ENCODE results near the gene EDN1.
A peak's percentile ranks its signal among the peaks of the same experiment; 100 is the strongest.
"Not testable (repeated sequence)": the region's sequence is repeated elsewhere in the genome, so short reads cannot be mapped to it uniquely, and the experiment has no call there.

The EDN1 gene

DNA sequence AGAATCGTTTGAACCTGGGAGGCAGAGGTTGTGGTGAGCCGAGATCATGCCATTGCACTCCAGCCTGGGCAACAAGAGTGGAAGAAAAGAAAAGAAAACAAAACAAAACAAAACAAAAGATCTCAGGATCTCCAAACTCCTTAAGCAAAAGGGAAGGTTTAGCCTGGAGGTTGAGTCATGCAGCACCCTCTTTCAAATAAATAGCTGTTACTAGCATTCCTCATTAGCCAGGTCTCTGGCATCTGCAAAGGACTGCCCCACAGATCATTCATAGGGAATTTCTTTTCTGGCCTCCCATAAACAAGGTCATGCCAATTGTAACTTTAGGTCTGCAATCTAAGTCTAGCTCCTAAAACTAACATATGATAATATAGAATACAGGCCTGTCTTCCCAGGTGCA, 37.2 kb downstream of the EDN1 start:
- peak; percentile 35 for DNase-seq (ENCODE audit: low spot score)

DNA sequence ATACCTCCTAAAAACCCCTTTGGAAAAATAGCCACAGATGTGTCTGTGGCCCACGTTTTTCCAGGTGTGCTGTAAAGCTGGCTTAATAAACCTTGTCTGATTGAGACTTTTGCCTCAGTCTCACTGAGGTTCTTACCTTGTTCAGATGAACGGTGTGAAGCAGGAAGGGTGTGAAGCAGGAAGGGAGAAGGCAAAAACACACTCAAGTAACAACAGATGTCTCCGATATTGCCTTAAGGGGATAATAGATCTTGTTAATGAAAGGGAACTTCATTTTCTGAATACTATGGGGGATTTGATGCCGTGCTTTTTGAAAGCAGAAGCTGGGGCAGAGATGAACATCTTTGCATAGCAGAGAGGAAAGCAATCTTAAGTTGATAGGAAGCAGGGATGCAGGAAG, 37.8 kb downstream of the EDN1 start:
- DNase-seq (ENCODE audit: low spot score), result no peak

GRCh38 chr6:12328701-12329100, 38.5 kb downstream of the EDN1 start:
- DNase-seq (ENCODE audit: low spot score), result no peak

DNA sequence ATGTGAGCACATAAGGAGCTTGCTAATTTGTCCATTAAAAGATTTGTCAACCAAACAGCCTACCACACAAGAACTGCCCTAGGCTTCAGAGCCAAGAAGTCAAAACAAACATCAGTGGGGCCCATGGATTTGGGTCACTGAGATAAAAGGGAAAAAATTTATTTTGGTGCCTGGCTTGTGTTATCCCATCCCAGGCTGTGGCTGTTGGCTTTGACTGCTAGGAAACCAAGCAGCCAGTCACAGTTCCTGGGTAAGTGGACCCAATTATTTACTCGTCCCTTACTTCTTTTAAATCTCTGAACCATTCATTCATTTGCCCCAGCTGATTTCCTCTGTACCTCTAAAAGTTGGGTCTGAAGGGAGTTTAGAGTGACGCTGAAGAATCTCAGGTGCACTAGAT, 41.3 kb downstream of the EDN1 start:
- no peak for DNase-seq (ENCODE audit: low spot score)

GRCh38 chr6:12331951-12332749, 42.0 kb downstream of the EDN1 start:
- DNase-seq (ENCODE audit: low spot score), result no peak

- not testable (repeated sequence) for DNase-seq (ENCODE audit: low spot score)
Observed at GRCh38 chr6:12332750-12333079, 42.6 kb downstream of the EDN1 start.

- no peak for DNase-seq (ENCODE audit: low spot score)
Observed at GRCh38 chr6:12333128-12333527, 43.0 kb downstream of the EDN1 start.

DNA sequence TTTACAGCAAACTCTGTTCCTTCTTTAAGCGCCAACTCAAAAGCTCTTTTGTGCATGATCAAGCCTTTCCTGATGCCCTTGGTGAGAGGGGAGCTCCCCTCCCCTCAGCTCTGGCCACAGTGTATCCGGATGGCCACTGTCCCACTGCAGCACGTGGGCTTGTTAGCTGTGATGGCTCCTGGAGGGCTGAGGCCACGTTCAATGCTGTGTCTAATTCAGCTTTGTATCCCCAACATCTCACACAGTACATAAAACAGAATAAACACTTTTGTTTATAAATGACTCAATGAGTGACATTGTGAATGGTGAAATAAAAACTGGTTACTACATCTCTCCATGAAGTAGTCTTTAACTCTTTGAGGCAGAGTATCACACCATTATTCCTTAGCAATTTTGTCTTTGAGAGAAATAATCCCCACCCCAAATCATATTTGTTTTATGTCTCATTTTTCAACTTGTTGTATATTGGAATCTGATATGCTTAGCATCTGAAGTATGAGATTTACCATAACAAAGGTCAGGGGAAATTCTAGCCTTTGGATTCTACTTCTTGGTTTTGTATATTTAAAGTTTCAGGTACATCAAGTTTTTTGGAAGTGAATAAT, 44.5 kb downstream of the EDN1 start:
- DNase-seq (ENCODE audit: low spot score), result no peak

DNA sequence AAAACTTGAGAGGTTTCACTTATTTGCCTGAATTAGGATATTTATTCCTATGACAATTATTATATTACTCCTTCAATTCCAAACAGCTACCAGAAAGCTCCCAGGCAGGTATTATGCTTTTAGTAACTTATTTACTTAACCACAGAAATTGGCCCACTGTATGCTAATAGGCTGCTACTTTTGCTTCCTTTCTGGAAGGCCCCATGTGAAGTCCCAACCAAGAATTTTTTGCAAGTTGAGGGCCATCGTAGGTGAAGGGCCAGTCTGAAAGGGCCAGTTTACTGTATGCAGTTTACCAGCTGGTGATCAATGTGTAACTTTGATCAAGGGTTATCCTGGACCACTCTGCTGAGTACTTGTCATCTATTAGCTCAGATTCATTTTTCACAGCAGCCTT, 45.0 kb downstream of the EDN1 start:
- DNase-seq (ENCODE audit: low spot score), result no peak

DNA sequence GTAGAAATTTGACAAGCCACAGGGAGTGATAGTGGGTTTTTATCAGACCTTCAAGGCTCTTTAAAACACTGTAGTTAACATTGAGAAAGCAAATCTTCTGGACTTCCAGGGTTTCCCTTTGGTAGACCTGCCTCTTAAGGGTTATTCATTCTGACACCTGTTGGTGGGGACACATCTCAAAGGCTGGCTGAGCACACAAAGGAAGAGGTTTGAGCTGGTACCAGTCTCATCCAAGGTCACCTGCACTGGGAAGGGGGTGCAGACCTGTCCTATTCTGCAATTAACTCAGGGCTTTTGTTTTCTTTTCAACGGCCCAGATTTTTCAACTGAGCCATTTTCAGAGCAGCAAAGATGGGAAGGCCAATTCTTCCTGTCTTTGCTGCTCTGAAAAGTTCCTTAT, 45.6 kb downstream of the EDN1 start:
- no peak for DNase-seq (ENCODE audit: low spot score)

- no peak for DNase-seq (ENCODE audit: low spot score)
Observed at GRCh38 chr6:12336121-12336971, 46.2 kb downstream of the EDN1 start.

DNA sequence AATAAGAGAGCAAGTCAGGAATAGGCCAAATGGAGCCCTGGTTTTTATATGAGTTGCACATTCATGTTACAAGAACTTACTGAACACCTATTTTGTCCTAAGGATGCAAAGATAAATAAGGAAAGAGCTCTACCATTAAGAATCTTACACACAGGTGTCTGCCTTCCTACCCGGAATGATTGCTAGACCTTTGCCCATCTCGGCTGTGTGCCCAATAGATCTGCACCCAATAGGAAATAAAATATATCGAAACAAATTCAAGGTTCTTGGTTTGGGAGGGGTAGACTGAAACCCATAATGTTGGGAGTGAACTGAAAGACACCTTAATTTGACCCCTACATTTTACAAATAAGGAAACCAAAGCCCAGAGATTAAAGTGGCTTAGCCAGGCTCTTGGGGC, 48.9 kb downstream of the EDN1 start:
- DNase-seq (ENCODE audit: low spot score), result no peak

- DNase-seq (ENCODE audit: low spot score), result no peak
Observed at GRCh38 chr6:12339808-12340487, 49.8 kb downstream of the EDN1 start.

DNA sequence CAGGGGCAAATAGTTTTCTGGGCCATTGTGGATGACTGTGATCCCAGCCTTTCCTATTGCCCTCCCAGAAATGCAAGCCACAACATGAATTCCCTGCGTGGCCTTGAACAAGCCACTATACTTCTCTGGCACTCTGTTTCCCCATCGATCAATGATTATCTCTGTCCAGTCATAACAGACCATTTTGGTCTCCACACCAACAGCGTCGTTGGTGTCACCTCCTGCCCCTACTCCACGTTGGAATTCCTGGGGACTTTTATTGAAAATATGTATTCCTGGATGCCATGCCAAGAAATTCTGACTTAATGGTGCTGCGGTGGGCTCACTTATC, 50.3 kb downstream of the EDN1 start:
- no peak for DNase-seq (ENCODE audit: low spot score)

DNA sequence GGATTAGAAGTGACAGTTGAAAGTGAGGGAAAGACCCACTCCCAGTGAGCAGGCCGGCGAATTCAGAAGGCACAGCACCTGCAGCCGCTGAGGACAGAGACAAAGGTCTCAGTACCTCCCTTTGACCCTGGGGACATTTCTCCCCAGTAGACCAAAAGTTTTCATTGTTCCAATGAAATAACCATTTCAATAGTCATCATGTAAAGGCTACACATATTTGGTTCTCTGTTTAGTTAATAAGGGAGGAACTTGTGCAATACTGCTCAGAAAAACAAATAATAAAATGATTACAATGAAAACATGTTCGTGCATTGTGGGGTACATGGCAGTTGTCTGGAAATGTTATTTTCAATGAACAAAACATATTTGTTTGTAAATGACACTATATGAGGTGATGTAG, 52.5 kb downstream of the EDN1 start:
- DNase-seq (ENCODE audit: low spot score), result no peak

GRCh38 chr6:12343122-12343439, 52.9 kb downstream of the EDN1 start:
- DNase-seq (ENCODE audit: low spot score), result no peak

- DNase-seq (ENCODE audit: low spot score), result no peak
Observed at GRCh38 chr6:12343440-12344162, 53.4 kb downstream of the EDN1 start.

GRCh38 chr6:12344296-12344695, 54.1 kb downstream of the EDN1 start:
- DNase-seq (ENCODE audit: low spot score), result no peak

DNA sequence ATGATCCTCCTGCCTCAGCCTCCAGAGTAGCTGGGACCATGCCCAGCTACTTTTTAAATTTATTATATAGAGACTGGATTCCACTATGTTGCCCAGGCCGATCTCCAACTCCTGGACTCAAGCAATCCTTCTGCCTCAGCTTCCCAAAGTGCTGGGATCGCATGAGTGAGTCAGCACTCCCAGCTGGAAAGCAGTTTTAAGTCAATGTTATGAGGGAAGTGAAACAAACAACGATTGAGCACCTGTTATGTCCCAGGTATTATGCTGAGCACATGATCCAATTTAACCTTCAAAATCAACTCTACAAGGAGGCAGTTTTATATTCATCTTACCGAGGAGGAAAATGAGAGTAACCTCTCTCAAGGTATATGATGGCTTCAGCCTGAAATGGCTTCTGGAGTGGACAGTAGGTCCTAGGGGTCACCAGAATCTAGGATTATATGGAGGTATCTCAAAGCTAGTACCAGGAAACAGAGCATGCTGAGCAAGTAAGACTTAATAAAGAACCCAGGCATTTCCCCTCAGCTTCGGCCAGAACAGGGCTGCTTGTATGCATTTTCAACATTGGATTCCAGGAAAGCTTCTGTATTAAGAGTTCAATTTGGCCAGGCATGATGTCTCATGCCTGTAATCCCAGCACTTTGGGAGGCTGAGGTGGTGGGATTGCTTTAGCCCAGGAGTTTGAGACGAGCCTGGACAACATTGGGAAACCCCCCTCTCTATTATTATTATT, 55.0 kb downstream of the EDN1 start:
- DNase-seq (ENCODE audit: low spot score), result no peak

GRCh38 chr6:12345694-12346058, 55.5 kb downstream of the EDN1 start:
- no peak for DNase-seq (ENCODE audit: low spot score)

Data from AG08396 (cell line).